ENCODE results near the gene MAP3K5.

The MAP3K5 gene

GRCh38 chr6:136783495-136784270 is 8.6 kb downstream of the MAP3K5 start:
- Histone ChIP-seq H4K91ac (ENCODE audit: low read depth, low read length) (no peak overlapping the region), H3K9ac (ENCODE audit: low read length) (no peak overlapping the region), H3K18ac (ENCODE audit: low read length) (no peak overlapping the region), H3K27me3 (ENCODE audit: insufficient read depth, low read length) (no peaks in the 10 kb centered on the region), H3K4me2 (ENCODE audit: low read length) (no peak overlapping the region), H3K14ac (ENCODE audit: low read length) (no peak overlapping the region), H3K79me2 (ENCODE audit: control insufficient read depth, insufficient read depth, low read length, poor library complexity) (no peaks in the 10 kb centered on the region), H3K9me3 (ENCODE audit: insufficient read depth, low read depth, low read length) (no peaks in the 10 kb centered on the region), H2BK120ac (ENCODE audit: insufficient read depth, low read length, poor library complexity) (no peak overlapping the region), H2AK5ac (ENCODE audit: low read length) (no peak overlapping the region), H3K4me3 (ENCODE audit: low read depth, low read length) (no peak overlapping the region), H3K4ac (ENCODE audit: low read depth, low read length) (no peak overlapping the region), H4K12ac (ENCODE audit: low read depth, low read length) (no peak overlapping the region), H3K4me1 (ENCODE audit: control insufficient read depth in 1 of 2, insufficient read depth in 2 of 2, low read length in 2 of 2) (peaks cover 0 to 5% of the 10 kb centered on the region in 2 experiments), H4K8ac (ENCODE audit: low read depth, low read length) (peak overlapping the region; percentile 30), H3K23ac (ENCODE audit: low read length) (no peak overlapping the region), H2AFZ (ENCODE audit: insufficient read depth, low read length, poor library complexity) (no peak overlapping the region), H2BK5ac (ENCODE audit: low read depth, low read length, poor library complexity) (no peak overlapping the region), H2BK12ac (ENCODE audit: low read length) (no peak overlapping the region), H3K27ac (ENCODE audit: low read depth, low read length) (no peak overlapping the region), H3K36me3 (ENCODE audit: control insufficient read depth in 1 of 2, insufficient read depth in 2 of 2, low read length in 2 of 2) (no peaks in the 10 kb centered on the region), H3K79me1 (ENCODE audit: low read length) (no peaks in the 10 kb centered on the region)
- WGBS (ENCODE audit: extremely low coverage, insufficient coverage, insufficient read length): no CpG with 5 or more reads among the region's 9 CpGs
- DNase-seq: no peak

- Histone ChIP-seq H2AK5ac (ENCODE audit: low read length) (no peak overlapping the region), H3K27ac (ENCODE audit: low read depth, low read length) (no peak overlapping the region), H3K4me2 (ENCODE audit: low read length) (no peak overlapping the region), H3K9ac (ENCODE audit: low read length) (no peak overlapping the region), H3K14ac (ENCODE audit: low read length) (no peak overlapping the region), H3K18ac (ENCODE audit: low read length) (no peak overlapping the region), H3K79me2 (ENCODE audit: control insufficient read depth, insufficient read depth, low read length, poor library complexity) (no peaks in the 10 kb centered on the region), H3K4me1 (ENCODE audit: control insufficient read depth in 1 of 2, insufficient read depth in 2 of 2, low read length in 2 of 2) (peaks cover 0 to 5% of the 10 kb centered on the region in 2 experiments), H2BK12ac (ENCODE audit: low read length) (peak overlapping the region; percentile 35), H3K4me3 (ENCODE audit: low read depth, low read length) (no peak overlapping the region), H3K79me1 (ENCODE audit: low read length) (no peaks in the 10 kb centered on the region), H3K23ac (ENCODE audit: low read length) (no peak overlapping the region), H4K91ac (ENCODE audit: low read depth, low read length) (no peak overlapping the region), H2BK120ac (ENCODE audit: insufficient read depth, low read length, poor library complexity) (no peak overlapping the region), H3K36me3 (ENCODE audit: control insufficient read depth in 1 of 2, insufficient read depth in 2 of 2, low read length in 2 of 2) (no peaks in the 10 kb centered on the region), H2AFZ (ENCODE audit: insufficient read depth, low read length, poor library complexity) (no peak overlapping the region), H3K4ac (ENCODE audit: low read depth, low read length) (no peak overlapping the region), H2BK5ac (ENCODE audit: low read depth, low read length, poor library complexity) (no peak overlapping the region), H3K9me3 (ENCODE audit: insufficient read depth, low read depth, low read length) (no peaks in the 10 kb centered on the region), H4K8ac (ENCODE audit: low read depth, low read length) (no peak overlapping the region), H4K12ac (ENCODE audit: low read depth, low read length) (no peak overlapping the region), H3K27me3 (ENCODE audit: insufficient read depth, low read length) (no peaks in the 10 kb centered on the region)
- no peak for DNase-seq
- WGBS (ENCODE audit: extremely low coverage, insufficient coverage, insufficient read length): no CpG with 5 or more reads among the region's 6 CpGs
Observed at GRCh38 chr6:136783021-136783420, 9.3 kb downstream of the MAP3K5 start.

GRCh38 chr6:136782021-136782770 is 10.1 kb downstream of the MAP3K5 start:
- Histone ChIP-seq H3K14ac (ENCODE audit: low read length) (no peak overlapping the region), H3K79me1 (ENCODE audit: low read length) (no peaks in the 10 kb centered on the region), H2BK120ac (ENCODE audit: insufficient read depth, low read length, poor library complexity) (no peak overlapping the region), H3K79me2 (ENCODE audit: control insufficient read depth, insufficient read depth, low read length, poor library complexity) (no peaks in the 10 kb centered on the region), H2AK5ac (ENCODE audit: low read length) (no peak overlapping the region), H3K23ac (ENCODE audit: low read length) (no peak overlapping the region), H3K27ac (ENCODE audit: low read depth, low read length) (no peak overlapping the region), H3K9ac (ENCODE audit: low read length) (no peak overlapping the region), H3K36me3 (ENCODE audit: control insufficient read depth in 1 of 2, insufficient read depth in 2 of 2, low read length in 2 of 2) (no peaks in the 10 kb centered on the region), H4K91ac (ENCODE audit: low read depth, low read length) (no peak overlapping the region), H4K12ac (ENCODE audit: low read depth, low read length) (no peak overlapping the region), H3K4me2 (ENCODE audit: low read length) (no peak overlapping the region), H4K8ac (ENCODE audit: low read depth, low read length) (no peak overlapping the region), H2AFZ (ENCODE audit: insufficient read depth, low read length, poor library complexity) (no peak overlapping the region), H3K27me3 (ENCODE audit: insufficient read depth, low read length) (no peaks in the 10 kb centered on the region), H3K4me1 (ENCODE audit: control insufficient read depth in 1 of 2, insufficient read depth in 2 of 2, low read length in 2 of 2) (peaks cover 0 to 5% of the 10 kb centered on the region in 2 experiments), H3K4ac (ENCODE audit: low read depth, low read length) (no peak overlapping the region), H2BK5ac (ENCODE audit: low read depth, low read length, poor library complexity) (no peak overlapping the region), H2BK12ac (ENCODE audit: low read length) (no peak overlapping the region), H3K9me3 (ENCODE audit: insufficient read depth, low read depth, low read length) (no peaks in the 10 kb centered on the region), H3K18ac (ENCODE audit: low read length) (no peak overlapping the region), H3K4me3 (ENCODE audit: low read depth, low read length) (no peak overlapping the region)
- DNase-seq: peak in 1 of 2 donors; percentile 78
- WGBS (ENCODE audit: extremely low coverage, insufficient coverage, insufficient read length): no CpG with 5 or more reads among the region's 1 CpG

GRCh38 chr6:136780972-136781371 is 11.3 kb downstream of the MAP3K5 start:
- no peaks in the 10 kb centered on the region for H3K79me1 ChIP-seq (ENCODE audit: low read length)
- H3K4me2 ChIP-seq (ENCODE audit: low read length): no peak overlapping the region
- H3K36me3 ChIP-seq (ENCODE audit: control insufficient read depth in 1 of 2, insufficient read depth in 2 of 2, low read length in 2 of 2): no peaks in the 10 kb centered on the region
- H4K91ac ChIP-seq (ENCODE audit: low read depth, low read length): no peak overlapping the region
- H3K27ac ChIP-seq (ENCODE audit: low read depth, low read length): no peak overlapping the region
- H3K23ac ChIP-seq (ENCODE audit: low read length): no peak overlapping the region
- no peak overlapping the region for H3K18ac ChIP-seq (ENCODE audit: low read length)
- H2AFZ ChIP-seq (ENCODE audit: insufficient read depth, low read length, poor library complexity): no peak overlapping the region
- H2BK12ac ChIP-seq (ENCODE audit: low read length): no peak overlapping the region
- no peak overlapping the region for H4K8ac ChIP-seq (ENCODE audit: low read depth, low read length)
- DNase-seq: no peak
- H3K4ac ChIP-seq (ENCODE audit: low read depth, low read length): no peak overlapping the region
- no peak overlapping the region for H3K14ac ChIP-seq (ENCODE audit: low read length)
- no peaks in the 10 kb centered on the region for H3K9me3 ChIP-seq (ENCODE audit: insufficient read depth, low read depth, low read length)
- WGBS (ENCODE audit: extremely low coverage, insufficient coverage, insufficient read length): no CpG with 5 or more reads among the region's 3 CpGs
- peaks cover 0 to 5% of the 10 kb centered on the region in 2 experiments for H3K4me1 ChIP-seq (ENCODE audit: control insufficient read depth in 1 of 2, insufficient read depth in 2 of 2, low read length in 2 of 2)
- no peaks in the 10 kb centered on the region for H3K27me3 ChIP-seq (ENCODE audit: insufficient read depth, low read length)
- no peak overlapping the region for H2BK120ac ChIP-seq (ENCODE audit: insufficient read depth, low read length, poor library complexity)
- H4K12ac ChIP-seq (ENCODE audit: low read depth, low read length): no peak overlapping the region
- H3K4me3 ChIP-seq (ENCODE audit: low read depth, low read length): no peak overlapping the region
- H3K9ac ChIP-seq (ENCODE audit: low read length): no peak overlapping the region
- no peak overlapping the region for H2AK5ac ChIP-seq (ENCODE audit: low read length)
- H3K79me2 ChIP-seq (ENCODE audit: control insufficient read depth, insufficient read depth, low read length, poor library complexity): no peaks in the 10 kb centered on the region
- H2BK5ac ChIP-seq (ENCODE audit: low read depth, low read length, poor library complexity): no peak overlapping the region

Data from trophoblast cell (in vitro differentiated cells and primary cell).